ENCODE measurements around the gene HRH2.
"Not testable (repeated sequence)": the region's sequence is repeated elsewhere in the genome, so short reads cannot be mapped to it uniquely, and the experiment has no call there.

Gene HRH2, protein sequence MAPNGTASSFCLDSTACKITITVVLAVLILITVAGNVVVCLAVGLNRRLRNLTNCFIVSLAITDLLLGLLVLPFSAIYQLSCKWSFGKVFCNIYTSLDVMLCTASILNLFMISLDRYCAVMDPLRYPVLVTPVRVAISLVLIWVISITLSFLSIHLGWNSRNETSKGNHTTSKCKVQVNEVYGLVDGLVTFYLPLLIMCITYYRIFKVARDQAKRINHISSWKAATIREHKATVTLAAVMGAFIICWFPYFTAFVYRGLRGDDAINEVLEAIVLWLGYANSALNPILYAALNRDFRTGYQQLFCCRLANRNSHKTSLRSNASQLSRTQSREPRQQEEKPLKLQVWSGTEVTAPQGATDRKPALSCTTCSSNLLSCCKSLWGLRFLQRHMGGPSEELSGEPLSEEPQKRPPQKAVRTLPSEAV

DNA sequence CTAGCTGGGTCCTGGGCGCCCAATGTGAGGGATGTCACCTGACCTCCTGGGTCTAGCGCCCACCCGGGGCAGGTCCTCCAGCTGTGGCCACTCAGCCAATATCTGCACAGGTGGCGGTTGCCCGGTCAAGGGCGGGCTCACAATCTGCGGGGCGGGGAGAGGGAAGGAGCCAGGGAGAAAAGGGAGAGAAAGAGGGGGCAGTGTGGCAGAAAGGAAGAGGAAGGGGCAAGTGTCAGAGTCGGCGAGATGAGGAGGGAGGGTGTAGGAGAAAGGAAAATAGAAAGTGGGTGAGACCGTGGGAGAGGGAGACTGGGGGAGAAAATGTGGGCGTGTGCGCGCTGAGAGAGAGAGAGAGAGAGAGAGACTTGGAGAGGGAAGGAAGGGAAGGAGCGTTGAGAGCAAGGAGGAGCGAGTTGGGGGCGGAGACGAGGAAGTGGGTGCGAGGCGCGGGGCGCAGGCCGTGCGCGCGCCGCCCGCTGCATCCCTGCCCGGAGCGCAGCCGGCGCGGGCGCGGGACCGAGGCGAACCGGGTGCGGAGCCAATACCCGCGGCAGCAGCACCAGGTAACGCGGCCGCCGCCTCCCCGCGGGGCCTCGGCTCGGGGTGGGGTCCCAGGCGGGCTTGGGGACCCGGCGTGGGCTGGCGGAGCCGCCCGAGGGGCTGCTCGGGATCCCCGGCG is at the start of gene HRH2:
HRH2 (plus strand) TSS at position 479 of the 679 bp plus-strand sequence. CDS start 25,163 bp downstream, outside the sequence.
- DNase-seq (ENCODE audit: low spot score): no peak

DNA sequence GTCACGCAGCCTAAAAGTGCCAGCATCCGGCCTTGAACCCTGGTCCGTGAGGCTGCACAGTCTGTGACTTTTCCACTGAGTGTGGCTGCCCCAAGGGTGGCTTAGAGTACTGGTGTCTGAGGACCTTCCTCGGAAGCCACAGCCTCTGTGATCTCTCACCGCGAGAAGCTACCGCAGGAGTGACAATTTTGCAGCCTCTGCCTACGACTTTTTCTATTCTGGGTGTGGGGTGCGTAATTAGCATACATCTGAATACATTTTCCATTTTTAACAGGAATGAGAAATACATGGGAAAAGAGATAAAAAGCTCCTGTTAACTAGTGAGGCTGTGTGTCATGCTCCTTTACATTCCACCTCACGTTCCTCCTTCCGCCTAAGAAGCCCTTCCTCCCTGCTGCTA is 48.3 kb upstream of the HRH2 start:
- DNase-seq (ENCODE audit: low spot score): no peak

DNA sequence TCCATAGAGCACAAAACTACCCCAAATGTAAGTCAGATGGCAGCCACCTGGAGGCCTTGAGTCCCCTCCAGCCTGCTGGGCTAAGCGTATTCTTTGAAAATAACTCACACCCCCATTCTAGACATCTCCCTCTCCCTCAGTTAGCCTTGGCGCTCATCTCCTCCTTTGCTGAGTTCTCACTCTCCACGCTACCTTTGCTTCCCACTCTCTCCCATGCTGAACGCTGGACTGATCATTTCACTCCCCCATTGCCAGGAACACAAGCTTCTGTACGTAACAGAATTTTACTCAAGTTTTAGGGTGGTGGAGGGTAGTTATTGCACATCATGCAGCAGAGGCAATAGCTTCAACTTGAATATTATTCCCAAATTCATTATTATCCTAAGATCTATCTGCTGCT is 47.5 kb upstream of the HRH2 start:
- no peak for DNase-seq (ENCODE audit: low spot score)

DNA sequence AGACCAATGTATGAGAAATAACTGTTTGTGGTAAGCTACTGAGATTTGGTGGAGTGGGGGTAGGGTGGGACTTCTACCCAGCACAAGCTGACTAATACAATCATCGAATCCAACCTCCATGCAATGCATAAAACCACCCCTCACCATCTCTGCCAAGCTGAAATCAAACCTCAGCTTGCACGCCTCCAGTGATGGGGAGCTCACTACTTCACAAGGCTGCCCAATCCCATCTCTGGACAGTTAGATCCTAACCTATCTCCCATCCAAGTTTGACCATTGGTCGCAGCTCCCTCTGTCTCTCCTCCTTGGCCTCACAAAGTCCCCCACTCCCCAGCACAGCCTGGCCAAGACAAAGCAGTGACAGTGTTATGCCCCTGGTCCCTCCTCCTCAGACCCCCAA is 47.0 kb upstream of the HRH2 start:
- no peak for DNase-seq (ENCODE audit: low spot score)

DNA sequence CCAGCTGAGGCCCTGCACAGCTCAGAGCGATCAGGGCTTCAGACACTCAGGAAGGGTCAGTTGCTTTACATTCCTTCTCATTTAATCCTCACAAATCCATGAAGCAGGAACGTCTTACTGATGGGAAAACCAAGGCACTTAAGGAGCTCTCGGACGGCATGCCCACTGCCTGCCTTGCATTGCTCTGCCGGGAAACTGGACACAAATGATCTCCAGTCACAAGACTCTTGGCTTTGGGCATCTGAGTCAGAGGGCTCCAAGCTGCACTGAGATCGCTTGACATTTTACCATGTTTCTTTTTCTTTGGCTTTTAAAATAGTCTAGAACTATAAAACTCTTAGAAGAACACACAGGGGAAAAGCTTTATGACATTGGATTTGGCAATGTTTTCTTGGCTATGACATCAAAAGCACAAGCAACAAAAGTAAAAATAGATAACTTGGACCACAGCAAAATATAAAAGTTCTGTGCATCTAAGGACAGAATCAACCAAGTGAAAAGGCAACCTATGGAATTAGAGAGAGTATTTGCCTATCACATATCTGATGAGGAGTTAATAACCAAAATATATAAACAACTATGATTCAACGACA is 43.6 kb upstream of the HRH2 start:
- DNase-seq (ENCODE audit: low spot score): no peak

DNA sequence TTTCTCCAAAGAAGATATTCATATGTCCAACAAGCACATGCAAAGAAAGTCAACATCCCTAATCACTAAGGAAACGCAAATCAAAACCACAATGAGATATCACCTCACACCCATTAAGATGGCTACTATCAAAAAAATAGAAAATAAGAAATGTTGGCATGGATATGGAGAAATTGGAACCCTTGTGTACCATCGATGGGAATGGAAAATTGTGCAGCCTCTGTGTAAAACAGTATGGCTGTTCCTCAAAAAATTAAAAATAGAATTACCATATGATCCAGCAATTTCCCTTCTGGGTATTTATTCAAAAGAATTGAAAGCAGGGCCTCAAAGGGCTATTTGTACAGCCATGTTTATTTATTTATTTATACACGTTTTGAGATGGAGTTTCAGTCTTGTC is 43.0 kb upstream of the HRH2 start:
- DNase-seq (ENCODE audit: low spot score): no peak

DNA sequence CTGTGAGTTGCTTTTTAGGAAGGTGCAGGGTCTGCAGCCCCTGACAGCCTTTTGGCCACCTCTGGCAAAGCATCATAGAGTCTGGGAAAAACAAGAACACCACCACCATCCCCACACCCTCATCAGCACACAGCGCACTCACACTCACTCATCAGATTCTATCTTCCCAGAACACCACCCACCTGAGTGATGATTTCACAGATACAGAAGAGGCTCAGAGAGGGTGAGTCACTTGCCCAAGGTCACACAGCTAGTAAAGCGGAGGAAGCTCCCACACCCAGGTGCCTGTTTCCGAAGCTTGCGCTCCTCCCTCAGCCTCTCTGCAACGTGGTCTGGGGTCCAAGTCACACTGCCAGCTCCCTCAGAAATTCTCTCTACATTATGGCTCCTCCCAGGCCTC is 41.8 kb upstream of the HRH2 start:
- no peak for DNase-seq (ENCODE audit: low spot score)

DNA sequence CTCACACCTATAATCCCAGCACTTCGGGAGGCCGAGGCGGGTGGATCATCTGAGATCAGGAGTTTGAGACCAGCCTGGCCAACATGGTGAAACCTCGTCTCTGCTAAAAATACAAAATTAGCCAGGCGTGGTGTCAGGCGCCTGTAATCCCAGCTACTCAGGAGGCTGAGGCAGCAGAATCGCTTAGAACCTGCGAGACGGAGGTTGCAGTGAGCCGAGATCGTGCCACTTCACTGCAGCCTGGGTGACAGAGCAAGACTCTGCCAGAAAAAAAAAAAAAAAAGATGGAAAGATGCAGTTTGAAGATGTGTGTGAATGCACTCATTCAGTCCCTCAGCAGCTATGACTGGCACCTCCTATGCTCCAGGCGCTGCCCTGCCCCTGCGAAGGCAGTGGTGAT is 41.3 kb upstream of the HRH2 start:
- DNase-seq (ENCODE audit: low spot score): not testable (repeated sequence)

DNA sequence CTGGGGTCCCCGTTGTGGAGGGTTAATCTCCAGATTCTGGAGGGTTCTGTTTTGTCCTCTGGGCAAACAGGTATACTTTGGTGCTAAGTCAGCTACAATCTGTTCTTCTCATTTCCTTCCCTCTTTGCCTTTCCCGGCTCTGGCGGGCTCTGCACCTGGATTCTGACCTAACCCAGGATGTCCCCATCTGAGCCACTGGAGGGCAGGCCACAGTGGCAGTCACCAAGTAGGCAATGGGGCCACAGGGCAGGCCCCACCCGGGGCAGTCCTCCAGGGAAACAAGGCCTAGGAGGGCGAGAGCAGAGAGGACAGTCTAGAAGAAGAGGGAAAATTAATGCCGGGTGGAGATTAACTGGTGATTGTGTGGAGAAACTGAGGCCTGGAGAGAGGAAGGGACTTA is 40.4 kb upstream of the HRH2 start:
- DNase-seq (ENCODE audit: low spot score): no peak

DNA sequence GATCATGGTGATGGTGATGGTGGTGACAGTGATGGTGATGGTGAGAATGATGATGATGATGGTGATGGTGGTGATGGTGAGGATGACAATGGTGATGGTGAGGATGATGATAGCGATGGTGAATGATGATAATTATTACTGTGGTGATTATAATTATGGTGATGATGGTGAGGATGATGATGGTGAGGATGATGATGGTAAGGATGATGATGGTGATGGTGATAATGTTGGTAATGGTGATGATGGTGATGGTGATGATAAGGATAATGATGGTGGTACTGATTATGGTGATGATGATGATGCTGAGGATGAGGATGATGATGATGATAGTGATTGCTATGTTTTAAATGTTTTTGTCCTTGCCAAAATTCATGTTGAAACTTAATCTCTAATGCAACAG is 37.3 kb upstream of the HRH2 start:
- DNase-seq (ENCODE audit: low spot score): no peak

DNA sequence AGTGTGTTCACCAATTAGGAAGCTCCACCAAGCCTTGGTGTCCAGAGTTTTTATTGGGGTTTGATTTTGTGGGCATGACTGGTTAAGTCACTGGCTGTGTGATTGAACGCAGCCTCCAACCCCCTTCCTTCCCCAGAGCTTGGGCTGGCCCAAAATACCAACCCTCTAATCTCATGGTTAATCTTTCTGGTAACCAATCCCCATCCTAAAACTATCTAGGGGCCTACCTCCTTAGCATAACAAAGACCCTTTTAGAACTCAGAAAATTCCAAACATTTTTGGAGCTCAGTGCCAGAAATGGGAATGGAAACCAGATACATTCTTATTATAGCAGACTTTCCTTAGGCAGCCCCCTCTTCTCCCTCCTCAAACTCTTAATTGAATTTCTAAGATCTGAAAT is 35.9 kb upstream of the HRH2 start:
- DNase-seq (ENCODE audit: low spot score): no peak

DNA sequence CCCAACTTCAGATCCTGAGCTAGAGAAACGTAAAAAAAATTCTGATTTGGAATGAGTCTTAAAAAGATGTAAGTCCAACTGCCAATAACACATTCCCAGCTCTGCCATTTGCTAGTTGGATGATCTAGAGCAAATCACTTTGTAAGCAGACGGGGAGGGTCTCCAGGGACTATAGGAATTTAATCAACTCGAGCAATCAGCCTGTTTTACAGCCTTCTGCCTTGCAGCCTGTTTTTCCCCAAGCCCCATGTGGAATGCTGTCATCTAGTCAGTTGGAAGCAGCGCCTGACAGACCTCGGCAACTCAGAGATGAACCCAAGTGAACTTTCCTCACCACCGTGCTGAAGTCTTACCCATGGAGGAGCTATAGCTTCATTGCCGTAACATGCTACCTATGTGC is 34.8 kb upstream of the HRH2 start:
- no peak for DNase-seq (ENCODE audit: low spot score)

DNA sequence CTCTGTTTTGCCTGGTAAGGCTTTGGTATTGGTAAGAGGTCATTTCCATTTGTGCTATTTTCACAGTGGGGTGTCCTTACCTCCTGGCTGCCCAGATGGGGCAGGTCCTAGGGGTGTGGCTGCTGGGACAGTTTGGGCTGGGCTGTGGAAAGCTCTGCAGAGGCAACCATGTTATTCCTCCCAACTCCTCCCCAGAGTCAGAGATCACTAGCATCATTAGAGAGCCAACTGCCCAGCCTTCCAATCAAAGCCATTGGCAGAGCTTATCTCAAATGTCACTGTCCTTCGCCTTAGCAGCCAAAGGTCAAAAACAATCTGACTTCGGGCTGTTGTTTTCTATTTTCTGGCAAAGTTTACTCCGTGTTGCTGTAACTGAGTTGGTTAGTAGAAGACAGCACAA is 33.6 kb upstream of the HRH2 start:
- DNase-seq (ENCODE audit: low spot score): no peak

DNA sequence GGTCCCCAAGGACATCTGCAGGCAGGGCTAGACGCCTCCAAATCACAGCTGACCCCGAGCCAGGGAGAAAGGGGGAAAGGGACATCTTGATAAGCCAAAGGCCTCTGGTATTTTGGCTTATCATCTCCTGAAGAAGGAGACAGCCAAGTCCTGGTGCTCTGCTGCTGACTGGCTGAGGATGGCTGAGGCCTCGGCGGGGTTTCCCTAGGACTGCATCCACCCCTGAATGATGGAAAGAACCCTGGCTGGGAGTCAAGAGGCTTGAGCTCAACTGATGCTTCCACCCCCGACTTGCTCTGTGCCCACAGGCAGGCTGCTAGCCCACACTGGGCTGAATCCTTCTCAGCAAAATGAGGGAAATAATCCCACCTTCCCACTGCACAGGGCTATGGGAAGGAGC is 30.9 kb upstream of the HRH2 start:
- no peak for DNase-seq (ENCODE audit: low spot score)

DNA sequence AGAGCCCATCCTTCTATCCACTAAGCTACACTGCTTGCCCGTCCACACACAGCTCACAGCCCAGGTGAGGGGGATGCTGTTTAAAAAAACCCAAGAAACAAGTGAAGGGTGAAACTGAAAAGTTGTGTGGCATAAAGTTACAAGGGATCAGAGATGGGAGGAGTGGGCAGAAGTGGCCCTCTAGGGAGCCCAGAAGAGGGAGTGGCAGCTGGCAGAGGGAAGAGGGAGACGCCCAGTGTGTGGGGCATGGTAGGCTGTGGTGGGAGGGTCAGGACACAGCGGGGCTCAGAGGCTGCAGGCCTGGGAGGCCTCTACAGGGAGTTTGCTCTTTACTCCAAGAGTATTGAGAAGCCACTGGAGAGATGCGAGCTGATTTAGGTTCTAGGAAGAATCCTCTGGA is 30.1 kb upstream of the HRH2 start:
- DNase-seq (ENCODE audit: low spot score): no peak

DNA sequence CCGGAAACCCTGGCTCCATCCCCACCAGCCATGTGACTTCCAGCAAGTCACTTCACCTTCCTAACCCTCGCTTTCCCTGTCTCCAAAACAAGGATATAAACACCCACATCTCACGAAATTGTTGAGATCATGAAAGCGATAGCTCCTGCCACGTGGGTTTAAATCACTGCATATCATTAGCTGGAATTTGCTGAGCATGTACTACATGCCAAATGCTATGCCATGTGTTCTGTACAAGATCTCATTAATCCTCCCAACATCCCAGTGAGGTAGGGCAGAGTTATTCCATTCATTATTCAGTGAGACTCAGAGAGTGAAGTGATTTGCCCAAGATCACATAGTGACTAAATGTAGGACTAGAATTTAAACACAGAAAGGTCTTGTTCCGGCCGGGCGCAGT is 29.2 kb upstream of the HRH2 start:
- DNase-seq (ENCODE audit: low spot score): no peak

DNA sequence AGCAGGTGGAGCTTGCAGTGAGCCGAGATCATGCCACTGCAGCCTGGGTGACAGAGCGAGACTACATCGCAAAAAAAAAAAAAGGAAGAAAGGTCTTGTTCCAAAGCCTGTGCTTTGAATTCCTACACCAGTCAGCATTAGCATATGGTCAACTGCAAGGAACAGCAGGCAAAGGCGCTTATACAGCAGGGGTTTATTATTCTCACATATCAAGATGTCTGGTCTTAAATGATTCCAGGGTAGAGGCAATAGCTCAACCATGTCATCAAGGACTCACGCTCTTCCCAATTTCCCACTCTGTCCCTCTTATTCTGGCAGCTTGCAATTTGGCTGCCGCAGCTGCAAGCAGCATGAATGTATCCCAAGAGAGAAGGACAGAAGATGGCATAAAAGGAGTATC is 28.6 kb upstream of the HRH2 start:
- DNase-seq (ENCODE audit: low spot score): no peak

DNA sequence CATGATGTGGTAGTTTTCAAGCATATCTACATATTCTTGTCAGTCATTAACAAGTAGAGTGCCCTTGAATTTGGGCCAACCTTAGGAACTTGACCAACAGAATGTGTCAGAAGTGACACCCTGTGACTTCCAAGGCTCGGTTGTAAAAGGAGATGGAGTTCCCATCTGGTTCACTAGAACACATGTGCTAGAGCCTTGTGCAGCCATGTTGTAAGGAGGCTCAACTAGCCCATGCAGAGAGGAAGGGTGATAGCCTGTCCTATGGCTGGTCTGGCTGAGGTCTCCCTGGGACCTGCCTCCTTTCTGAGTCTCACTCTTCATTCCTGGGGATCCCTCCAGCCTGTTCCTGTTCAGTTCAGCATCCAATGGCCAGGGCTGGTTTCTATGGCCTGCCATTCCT is 28.1 kb upstream of the HRH2 start:
- no peak for DNase-seq (ENCODE audit: low spot score)

DNA sequence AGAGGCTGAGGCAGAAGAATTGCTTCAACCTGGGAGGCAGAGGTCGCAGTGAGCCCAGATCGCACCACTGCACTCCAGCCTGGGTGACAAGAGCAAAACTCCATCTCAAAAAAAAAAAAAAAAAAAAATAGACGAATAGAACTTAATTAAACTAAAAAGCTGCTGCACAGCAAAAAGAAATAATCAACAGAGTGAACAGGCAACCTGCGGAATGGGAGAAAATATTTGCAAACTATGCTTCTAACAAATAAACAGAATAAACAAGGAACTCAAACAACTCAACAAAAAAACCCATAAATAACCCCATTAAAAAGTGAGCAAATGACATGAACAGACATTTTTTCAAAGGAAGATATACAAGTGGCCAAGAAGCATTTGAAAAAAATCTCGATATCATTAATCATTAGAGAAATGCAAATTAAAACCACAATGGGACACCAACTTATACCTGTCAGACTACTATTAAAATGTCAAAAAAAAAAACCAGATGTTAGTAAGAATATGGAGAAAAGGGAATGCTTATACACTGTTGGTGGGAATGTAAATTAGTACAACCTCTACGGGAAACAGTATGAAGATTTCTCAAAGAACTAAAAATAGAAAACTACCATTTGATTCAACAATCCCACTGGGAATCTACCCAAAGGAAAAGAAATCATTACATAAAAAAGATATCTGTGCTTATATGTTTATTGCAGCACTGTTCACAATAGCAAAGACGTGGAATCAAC is 21.9 kb upstream of the HRH2 start:
- no peak for DNase-seq (ENCODE audit: low spot score)

DNA sequence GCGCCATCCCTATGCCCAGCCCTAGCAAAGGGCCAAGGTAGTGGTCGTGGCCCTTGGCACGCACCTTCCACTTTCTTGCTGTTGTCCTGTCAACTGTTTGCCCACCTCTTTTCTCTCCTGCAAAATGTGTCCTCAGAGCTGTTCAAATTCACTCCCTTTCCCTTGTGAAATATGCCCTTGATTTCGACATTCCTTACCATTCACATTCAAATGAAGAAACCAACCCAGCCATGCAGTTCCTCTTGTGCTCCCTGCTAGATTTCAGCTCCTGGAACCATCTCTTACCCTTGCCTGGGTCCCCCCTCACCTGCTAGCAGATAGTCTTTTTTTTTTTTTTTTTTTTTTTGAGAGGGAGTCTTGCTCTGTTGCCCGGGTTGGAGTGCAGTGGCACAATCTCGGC is 19.6 kb upstream of the HRH2 start:
- DNase-seq (ENCODE audit: low spot score): no peak

DNA sequence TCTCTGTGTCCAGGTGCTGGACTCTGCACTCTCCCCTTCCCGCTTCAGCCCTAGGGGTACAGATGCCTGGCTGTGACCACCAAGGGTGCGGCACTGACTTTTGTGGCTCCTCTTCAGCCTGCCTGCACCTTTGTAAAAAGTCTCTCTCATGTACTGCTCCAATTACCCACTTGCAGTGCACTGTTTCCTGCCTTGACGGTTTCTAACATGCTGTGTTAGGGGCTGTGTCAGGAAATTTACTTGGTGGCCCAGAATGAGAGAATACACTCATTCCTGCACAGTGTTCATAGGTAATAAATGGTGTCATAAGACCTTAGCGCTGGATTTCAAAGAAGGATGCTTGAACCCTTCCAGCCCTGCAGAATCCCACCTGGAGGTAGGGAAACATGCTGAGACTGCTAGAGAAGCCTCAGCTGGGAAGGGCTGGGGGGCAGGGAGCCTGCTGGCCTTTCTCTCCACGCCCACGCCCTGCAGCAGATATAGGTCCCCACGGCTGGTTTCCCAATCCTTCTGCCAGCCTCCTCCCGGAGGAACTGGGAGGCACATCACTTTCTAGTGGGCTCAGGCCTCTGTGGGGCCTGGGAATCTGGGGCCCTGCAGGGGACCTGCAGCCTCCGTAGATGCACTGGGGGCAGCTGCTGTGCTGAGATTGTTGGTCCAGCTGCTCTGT is 17.6 kb upstream of the HRH2 start:
- DNase-seq (ENCODE audit: low spot score): no peak

DNA sequence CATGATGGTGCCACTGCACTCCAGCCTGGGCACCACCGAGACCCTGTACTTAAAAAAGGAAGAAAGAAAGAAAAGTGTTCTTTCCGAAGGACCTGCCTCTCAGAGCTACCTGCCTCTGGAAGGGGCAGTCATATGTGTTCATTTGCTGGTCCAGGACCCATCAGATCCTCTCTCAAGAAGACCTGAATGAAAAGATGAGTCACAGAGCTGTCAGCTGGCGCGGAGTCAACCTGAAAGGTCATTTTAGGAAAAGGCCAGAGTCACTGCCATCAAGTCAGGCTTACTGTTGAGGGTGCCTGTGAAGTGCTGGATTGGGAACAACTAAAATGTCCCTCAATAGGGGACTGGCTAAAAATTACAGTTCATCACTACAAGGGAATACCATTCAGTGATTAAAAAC is 14.9 kb upstream of the HRH2 start:
- no peak for DNase-seq (ENCODE audit: low spot score)
